H1 (cell line): Measurements from ENCODE around the gene DMBX1. TPM values are rescaled to one million over a fixed set of nuclear protein-coding genes. Genes with fewer than 3 reads are reported as not detected.

Experiments used
- CTCF ChIA-PET: fragments of 300-600 bp; sonication (Branson Sonifier 250); formaldehyde crosslinking; loops from one replicate; lab custom pipeline; 2021; ENCODE audit not compliant: partially characterized antibody; lab: Charles Lee
- POLR2A ChIA-PET: fragments of 300-600 bp; sonication (Branson Sonifier 250); formaldehyde crosslinking; loops from one replicate; lab custom pipeline; 2021; ENCODE audit warnings: inconsistent platforms; ENCODE audit not compliant: partially characterized antibody; lab: Charles Lee
- DNase-seq, 2 experiments: peaks; one replicate each; pipeline versions ENCODE4 v3.0.0 to v3.0.0-alpha.2; 2010 to 2022; ENCODE audit warnings: low spot score in 2 of 2, low read depth in 1 of 2, mixed read lengths in 1 of 2
- FAIRE-seq: peaks from 2 replicates; lab custom pipeline; 2011; peaks lifted over from hg19 to GRCh38; lab: Jason Lieb, UNC
- H2AFZ ChIP-seq: 2 replicates; pipeline ENCODE4 v1.8.1; 2012; ENCODE audit warnings: low read length, inconsistent platforms
- H2AK5ac ChIP-seq: 2 replicates; pipeline ENCODE4 v1.6.1; 2013; ENCODE audit warnings: low read depth, low read length
- H2BK120ac ChIP-seq: replicated peaks from 2 replicates; pipeline ENCODE3; 2013; ENCODE audit warnings: low read depth, low read length, inconsistent platforms
- H2BK12ac ChIP-seq: 2 replicates; pipeline ENCODE4 v1.6.1; 2013; ENCODE audit warnings: low read depth, low read length
- H2BK15ac ChIP-seq: 2 replicates; pipeline ENCODE4 v1.6.1; 2013; ENCODE audit warnings: low read length
- H2BK20ac ChIP-seq: 2 replicates; pipeline ENCODE4 v1.6.1; 2013; ENCODE audit warnings: low read length
- H2BK5ac ChIP-seq: 2 replicates; pipeline ENCODE4 v1.6.1; 2013; ENCODE audit warnings: low read depth, low read length
- H3K14ac ChIP-seq: 2 replicates; pipeline ENCODE4 v1.6.1; 2013; ENCODE audit warnings: inconsistent platforms; ENCODE audit not compliant: insufficient read length
- H3K18ac ChIP-seq: 2 replicates; pipeline ENCODE4 v1.6.1; 2013; ENCODE audit warnings: low read length; ENCODE audit errors: extremely low read depth
- H3K23ac ChIP-seq: 2 replicates; pipeline ENCODE4 v1.6.1; 2013; ENCODE audit warnings: inconsistent platforms; ENCODE audit not compliant: insufficient read length
- H3K23me2 ChIP-seq: 2 replicates; pipeline ENCODE4 v1.6.1; 2013; ENCODE audit warnings: low read depth, low read length
- H3K27ac ChIP-seq: 2 replicates; pipeline ENCODE4 v1.6.1; 2011; ENCODE audit warnings: low read depth, low read length, inconsistent platforms
- H3K27me3 ChIP-seq, 4 experiments: replicated peaks in 1 of 4; 1 replicate in 1 of 4; 2 replicates in 3 of 4; pipeline versions ENCODE4 v1.6.1 to v1.8.1; 2011 to 2013; ENCODE audit warnings: low read length in 3 of 4, mild to moderate bottlenecking in 3 of 4, inconsistent platforms in 2 of 4, mixed read lengths in 2 of 4, moderate library complexity in 1 of 4; ENCODE audit not compliant: control insufficient read depth in 3 of 4, insufficient read depth in 3 of 4; ENCODE audit errors: extremely low read depth in 1 of 4
- H3K36me3 ChIP-seq, 4 experiments: 2 replicates each; pipeline versions ENCODE4 v1.6.1 to v1.8.1; 2011 to 2013; ENCODE audit warnings: mild to moderate bottlenecking in 4 of 4, low read length in 3 of 4, moderate library complexity in 2 of 4, control low read depth in 1 of 4, inconsistent platforms in 1 of 4; ENCODE audit not compliant: insufficient read depth in 4 of 4, control insufficient read depth in 2 of 4
- H3K4ac ChIP-seq: replicated peaks from 2 replicates; pipeline ENCODE3; 2013; ENCODE audit warnings: low read length, low read depth, mixed read lengths, inconsistent platforms; ENCODE audit not compliant: insufficient read length
- H3K4me1 ChIP-seq, 4 experiments: replicated peaks in 1 of 4; 1 replicate in 1 of 4; 2 replicates in 3 of 4; pipeline versions ENCODE4 v1.6.1 to v1.8.1; 2011 to 2013; ENCODE audit warnings: low read length in 3 of 4, inconsistent platforms in 2 of 4, mixed read lengths in 1 of 4; ENCODE audit not compliant: insufficient read depth in 4 of 4, control insufficient read depth in 3 of 4
- H3K4me2 ChIP-seq, 2 experiments: 2 replicates each; pipeline versions ENCODE4 v1.6.1 to v1.8.1; 2011 to 2013; ENCODE audit warnings: low read depth in 2 of 2, low read length in 2 of 2, control low read depth in 1 of 2, inconsistent platforms in 1 of 2, mild to moderate bottlenecking in 1 of 2; ENCODE audit not compliant: insufficient read depth in 1 of 2
- H3K4me3 ChIP-seq, 4 experiments: fragments of 200-600, 300-600 bp in 1 of 4; sonication (generic), shearing (Covaris generic), sonication (Bioruptor Twin) in 1 of 4; 2 replicates each; pipeline versions ENCODE4 v1.5.1 to v1.8.1; 2011 to 2016; ENCODE audit warnings: low read length in 4 of 4, low read depth in 3 of 4, control low read depth in 2 of 4, inconsistent platforms in 2 of 4, mild to moderate bottlenecking in 2 of 4, mixed read lengths in 1 of 4, moderate library complexity in 1 of 4; ENCODE audit not compliant: insufficient read depth in 2 of 4; ENCODE audit errors: extremely low read depth in 1 of 4
- H3K56ac ChIP-seq: replicated peaks from 2 replicates; pipeline ENCODE3; 2013; ENCODE audit warnings: low read depth, mild to moderate bottlenecking, mixed read lengths, low read length, inconsistent platforms; ENCODE audit not compliant: insufficient read length
- H3K79me1 ChIP-seq: 2 replicates; pipeline ENCODE4 v1.6.1; 2013; ENCODE audit warnings: low read depth, low read length, control low read depth
- H3K79me2 ChIP-seq, 2 experiments: 2 replicates each; pipeline versions ENCODE4 v1.6.1 to v1.8.1; 2012 to 2013; ENCODE audit warnings: low read length in 2 of 2, mild to moderate bottlenecking in 2 of 2, inconsistent platforms in 1 of 2; ENCODE audit not compliant: insufficient read depth in 2 of 2, control insufficient read depth in 1 of 2
- H3K9ac ChIP-seq, 4 experiments: replicated peaks in 1 of 4; 1 replicate in 1 of 4; 2 replicates in 3 of 4; pipeline versions ENCODE4 v1.6.1 to v1.8.1; 2011 to 2013; ENCODE audit warnings: low read depth in 3 of 4, low read length in 3 of 4, control low read depth in 2 of 4, mild to moderate bottlenecking in 2 of 4, moderate library complexity in 2 of 4, inconsistent platforms in 1 of 4; ENCODE audit errors: extremely low read depth in 1 of 4
- H3K9me3 ChIP-seq, 2 experiments: 2 replicates each; pipeline versions ENCODE4 v1.6.1 to v1.8.1; 2012 to 2013; ENCODE audit warnings: mild to moderate bottlenecking in 2 of 2, moderate library complexity in 2 of 2, control low read depth in 1 of 2, inconsistent platforms in 1 of 2, low read depth in 1 of 2, low read length in 1 of 2, mixed read lengths in 1 of 2; ENCODE audit not compliant: insufficient read depth in 2 of 2
- H4K20me1 ChIP-seq, 2 experiments: replicated peaks in 1 of 2; 2 replicates each; pipeline versions ENCODE3 to v1.8.1; 2011 to 2013; ENCODE audit warnings: inconsistent platforms in 2 of 2, low read length in 2 of 2, mild to moderate bottlenecking in 1 of 2; ENCODE audit not compliant: insufficient read depth in 2 of 2, control insufficient read depth in 1 of 2
- H4K5ac ChIP-seq: 2 replicates; pipeline ENCODE4 v1.6.1; 2013; ENCODE audit warnings: low read length, low read depth, mixed read lengths, inconsistent platforms; ENCODE audit not compliant: insufficient read length
- H4K8ac ChIP-seq: 2 replicates; pipeline ENCODE4 v1.8.0; 2013; ENCODE audit warnings: mild to moderate bottlenecking, moderate library complexity, low read length, inconsistent platforms; ENCODE audit not compliant: insufficient read depth; ENCODE audit errors: extremely low read depth
- H4K91ac ChIP-seq: replicated peaks from 2 replicates; pipeline ENCODE3; 2013; ENCODE audit warnings: low read length, mixed read lengths, inconsistent platforms; ENCODE audit not compliant: insufficient read length
- CBX8 ChIP-seq: fragments of 300-800, 300-1000 bp; sonication (generic); IDR thresholded peaks from 2 replicates; pipeline ENCODE4 v1.7.1; 2016; ENCODE audit warnings: low read depth, low read length, borderline replicate concordance
- EZH2 ChIP-seq: fragments of 200-600 bp; sonication (generic); IDR thresholded peaks from 2 replicates; pipeline ENCODE4 v1.7.1; 2012; ENCODE audit warnings: low read depth, mild to moderate bottlenecking, moderate library complexity, low read length, inconsistent platforms; ENCODE audit not compliant: severe bottlenecking
- GABPA ChIP-seq: IDR thresholded peaks from 2 replicates; pipeline ENCODE4 v1.6.1; 2011; ENCODE audit warnings: mild to moderate bottlenecking, low read length, moderate library complexity, borderline replicate concordance; ENCODE audit not compliant: insufficient read depth
- RXRA ChIP-seq: IDR thresholded peaks from 2 replicates; pipeline ENCODE4 v1.6.1; 2011; ENCODE audit warnings: low read depth, mild to moderate bottlenecking, low read length, moderate library complexity; ENCODE audit not compliant: insufficient read depth
- WGBS, 2 experiments: shearing (Covaris generic) in 1 of 2; methylation state at CpG; one replicate each; pipeline versions ENCODE4 v1.1.6 to v1.1.7; 2013 to 2015; ENCODE audit warnings: low lambda C conversion rate in 2 of 2, mixed read lengths in 2 of 2, inconsistent platforms in 1 of 2, low coverage in 1 of 2, missing lambda C conversion rate in 1 of 2; ENCODE audit not compliant: insufficient replicate concordance in 2 of 2, insufficient coverage in 1 of 2, insufficient read length in 1 of 2; ENCODE audit errors: extremely low coverage in 1 of 2, missing lambda C conversion rate in 1 of 2; 5-methylcytosine and 5-hydroxymethylcytosine counted together
- polyA plus RNA-seq, 7 experiments: library from polyadenylated mRNA; depleted of rRNA in 3 of 7; stranded (reverse) in 5 of 7; unstranded in 2 of 7; fragments of >200 nt in 5 of 7; fragments of 200-250 nt in 2 of 7; gene quantifications; 1 replicate in 5 of 7; 2 replicates in 1 of 7; 4 replicates in 1 of 7; pipeline versions ENCODE4 v1.2.1 to v1.2.3, GENCODE V29; 2011 to 2013; ENCODE audit warnings: missing spikeins in 2 of 7, mixed read lengths in 2 of 7
- total RNA-seq: library from RNA; stranded (reverse); fragmentation: NEBNext Ultra II Directional; extraction: Animal tissue kit (Norgen Biotek cat#: 25700); gene quantifications from 2 replicates; pipeline ENCODE4 v1.2.1, GENCODE V29; 2021
- TF ChIP-seq, protein P1 (sequence below): IDR thresholded peaks from 2 replicates; pipeline ENCODE4 v1.6.1; 2012; ENCODE audit warnings: inconsistent platforms

The DMBX1 gene
- total and polyA plus RNA-seq, 2 of the 8 experiments (the other 6 are each of a cell fraction or from before 2014, with no cell fraction given): 0.23 to 0.30 TPM

DNA sequence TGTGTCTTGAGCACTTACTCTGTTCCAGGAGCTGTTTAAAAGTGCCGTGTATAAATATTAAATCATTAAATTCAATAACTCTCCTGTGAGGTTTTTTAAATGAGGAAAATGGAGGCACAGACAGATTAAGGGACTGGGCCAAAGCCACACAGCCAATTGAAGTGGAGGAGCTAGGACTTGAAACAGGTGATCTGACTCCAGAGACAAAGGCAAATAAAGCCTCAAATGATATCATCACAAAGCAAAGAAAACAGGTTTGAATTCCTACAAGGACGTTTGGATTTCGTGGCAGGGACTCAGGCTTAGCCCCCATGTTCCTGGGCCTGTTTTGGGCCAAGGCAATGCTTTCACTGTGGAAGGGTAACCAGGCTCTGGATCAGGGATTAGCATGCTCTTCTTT is 45.2 kb upstream of the DMBX1 start:
- H3K27me3 ChIP-seq: peaks cover 22 to 33% (median 31%) of the 10 kb centered on the region in 4 experiments
- TF ChIP-seq GABPA (no peak), EZH2 (no peak), RXRA (no peak), CBX8 (no peak)
- TF ChIP-seq, protein P1, sequence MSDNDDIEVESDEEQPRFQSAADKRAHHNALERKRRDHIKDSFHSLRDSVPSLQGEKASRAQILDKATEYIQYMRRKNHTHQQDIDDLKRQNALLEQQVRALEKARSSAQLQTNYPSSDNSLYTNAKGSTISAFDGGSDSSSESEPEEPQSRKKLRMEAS: no peak
- TF ChIP-seq, all 59 proteins: peak for 0

More for the DNA sequence above, 45.2 kb upstream of the DMBX1 start:
- ChIA-PET CTCF (interaction anchor here (1.3 to 20.4 kb wide), 20 partner anchors 8 to 155 kb away, joined by 3 to 497 read pairs (median 8); partner anchors contain the start of gene KNCN), POLR2A (interaction anchor here (0.9 to 2.9 kb wide), 3 partner anchors 8 to 85 kb away, joined by 3 to 7 read pairs (median 7); no protein-coding TSS in a partner anchor)
- Histone ChIP-seq H3K79me1 (no peaks in the 10 kb centered on the region), H3K4me2 (no peak overlapping the region), H3K9ac (no peak overlapping the region), H3K18ac (no peak overlapping the region), H2AFZ (no peak overlapping the region), H4K5ac (no peak overlapping the region), H3K4me3 (no peak overlapping the region), H3K36me3 (no peaks in the 10 kb centered on the region), H3K79me2 (no peaks in the 10 kb centered on the region), H4K8ac (no peak overlapping the region), H2BK20ac (no peak overlapping the region), H4K20me1 (peaks cover 6 to 9% of the 10 kb centered on the region in 2 experiments), H2BK120ac (no peak overlapping the region), H3K23me2 (peaks cover 12% of the 10 kb centered on the region), H3K56ac (no peak overlapping the region), H2BK5ac (no peak overlapping the region), H3K4me1 (peaks cover 8 to 28% (median 13%) of the 10 kb centered on the region in 4 experiments), H3K9me3 (no peaks in the 10 kb centered on the region), H3K4ac (no peak overlapping the region), H3K27ac (no peak overlapping the region), H3K14ac (no peak overlapping the region), H2BK12ac (no peak overlapping the region), H2BK15ac (no peak overlapping the region), H2AK5ac (no peak overlapping the region), H3K23ac (no peak overlapping the region), H4K91ac (no peak overlapping the region)
- DNase-seq: no peak
- FAIRE-seq: no peak
- 76% methylated on average over 3 of the region's 3 CpGs; no CpG with 5 or more reads in 1 of the 2 experiments for WGBS, 2 experiments
